ENCODE data around the gene COBL.

GRCh38 chr7:51224811-51225595 lies 91.6 kb downstream of the COBL start:
- TF ChIP-seq, protein P1, sequence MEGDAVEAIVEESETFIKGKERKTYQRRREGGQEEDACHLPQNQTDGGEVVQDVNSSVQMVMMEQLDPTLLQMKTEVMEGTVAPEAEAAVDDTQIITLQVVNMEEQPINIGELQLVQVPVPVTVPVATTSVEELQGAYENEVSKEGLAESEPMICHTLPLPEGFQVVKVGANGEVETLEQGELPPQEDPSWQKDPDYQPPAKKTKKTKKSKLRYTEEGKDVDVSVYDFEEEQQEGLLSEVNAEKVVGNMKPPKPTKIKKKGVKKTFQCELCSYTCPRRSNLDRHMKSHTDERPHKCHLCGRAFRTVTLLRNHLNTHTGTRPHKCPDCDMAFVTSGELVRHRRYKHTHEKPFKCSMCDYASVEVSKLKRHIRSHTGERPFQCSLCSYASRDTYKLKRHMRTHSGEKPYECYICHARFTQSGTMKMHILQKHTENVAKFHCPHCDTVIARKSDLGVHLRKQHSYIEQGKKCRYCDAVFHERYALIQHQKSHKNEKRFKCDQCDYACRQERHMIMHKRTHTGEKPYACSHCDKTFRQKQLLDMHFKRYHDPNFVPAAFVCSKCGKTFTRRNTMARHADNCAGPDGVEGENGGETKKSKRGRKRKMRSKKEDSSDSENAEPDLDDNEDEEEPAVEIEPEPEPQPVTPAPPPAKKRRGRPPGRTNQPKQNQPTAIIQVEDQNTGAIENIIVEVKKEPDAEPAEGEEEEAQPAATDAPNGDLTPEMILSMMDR (conservative IDR thresholded peaks at IDR 0.05; ENCODE audit: low read depth, low read length), result peak; percentile 80
- TF ChIP-seq EZH2 (IDR thresholded peaks at IDR 0.05; ENCODE audit: low read length, unreplicated experiment), result no peak
- no peak for TF ChIP-seq EZH2phosphoT487 (IDR thresholded peaks at IDR 0.05; ENCODE audit: borderline replicate concordance, low read length)

Data from PC-3 (cell line).